ENCODE results near the gene SLC27A2.

DNA sequence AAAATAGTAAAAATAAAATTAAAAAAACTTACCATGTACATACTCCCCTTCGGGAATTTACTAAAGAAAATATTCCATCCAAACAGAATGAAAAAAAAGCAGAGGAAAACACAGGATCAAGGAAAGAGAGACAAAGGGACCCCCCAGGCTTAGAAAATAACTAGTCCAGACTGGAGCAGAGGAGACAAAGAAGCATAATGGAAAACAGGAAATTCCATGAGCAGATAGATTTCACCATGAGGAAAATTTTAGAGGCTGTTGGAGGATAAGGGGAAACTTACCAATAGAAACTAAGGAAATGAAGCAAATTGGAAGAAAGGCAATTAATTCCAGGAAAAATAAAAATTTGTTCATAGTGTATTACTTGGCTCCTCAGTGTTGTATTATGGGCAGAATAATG lies 36.7 kb downstream of the SLC27A2 start:
- TF ChIP-seq ZNF274 (IDR thresholded peaks at IDR 0.05; ENCODE audit: low read depth, low read length) (no peak), YY1 (IDR thresholded peaks at IDR 0.05; ENCODE audit: insufficient read depth, insufficient read length) (no peak)
